ENCODE measurements around the gene NCLN.

GRCh38 chr19:3210347-3211017 is 24.8 kb downstream of the NCLN start:
- TF ChIP-seq TAF1 (IDR thresholded peaks at IDR 0.05; ENCODE audit: low read depth) (no peak), TCF12 (IDR thresholded peaks at IDR 0.05; ENCODE audit: low read depth) (no peak), EP300 (IDR thresholded peaks at IDR 0.05; ENCODE audit: borderline replicate concordance) (no peak), FOXM1 (IDR thresholded peaks at IDR 0.05; ENCODE audit: borderline replicate concordance, low read depth) (no peak), YY1 (IDR thresholded peaks at IDR 0.05; ENCODE audit: low read depth) (no peak), RAD21 (IDR thresholded peaks at IDR 0.05; ENCODE audit: low read depth) (peak; percentile 31; the same call in 1 of the 2 replicates), NFIC (IDR thresholded peaks at IDR 0.05) (no peak)
- TF ChIP-seq, protein P1, sequence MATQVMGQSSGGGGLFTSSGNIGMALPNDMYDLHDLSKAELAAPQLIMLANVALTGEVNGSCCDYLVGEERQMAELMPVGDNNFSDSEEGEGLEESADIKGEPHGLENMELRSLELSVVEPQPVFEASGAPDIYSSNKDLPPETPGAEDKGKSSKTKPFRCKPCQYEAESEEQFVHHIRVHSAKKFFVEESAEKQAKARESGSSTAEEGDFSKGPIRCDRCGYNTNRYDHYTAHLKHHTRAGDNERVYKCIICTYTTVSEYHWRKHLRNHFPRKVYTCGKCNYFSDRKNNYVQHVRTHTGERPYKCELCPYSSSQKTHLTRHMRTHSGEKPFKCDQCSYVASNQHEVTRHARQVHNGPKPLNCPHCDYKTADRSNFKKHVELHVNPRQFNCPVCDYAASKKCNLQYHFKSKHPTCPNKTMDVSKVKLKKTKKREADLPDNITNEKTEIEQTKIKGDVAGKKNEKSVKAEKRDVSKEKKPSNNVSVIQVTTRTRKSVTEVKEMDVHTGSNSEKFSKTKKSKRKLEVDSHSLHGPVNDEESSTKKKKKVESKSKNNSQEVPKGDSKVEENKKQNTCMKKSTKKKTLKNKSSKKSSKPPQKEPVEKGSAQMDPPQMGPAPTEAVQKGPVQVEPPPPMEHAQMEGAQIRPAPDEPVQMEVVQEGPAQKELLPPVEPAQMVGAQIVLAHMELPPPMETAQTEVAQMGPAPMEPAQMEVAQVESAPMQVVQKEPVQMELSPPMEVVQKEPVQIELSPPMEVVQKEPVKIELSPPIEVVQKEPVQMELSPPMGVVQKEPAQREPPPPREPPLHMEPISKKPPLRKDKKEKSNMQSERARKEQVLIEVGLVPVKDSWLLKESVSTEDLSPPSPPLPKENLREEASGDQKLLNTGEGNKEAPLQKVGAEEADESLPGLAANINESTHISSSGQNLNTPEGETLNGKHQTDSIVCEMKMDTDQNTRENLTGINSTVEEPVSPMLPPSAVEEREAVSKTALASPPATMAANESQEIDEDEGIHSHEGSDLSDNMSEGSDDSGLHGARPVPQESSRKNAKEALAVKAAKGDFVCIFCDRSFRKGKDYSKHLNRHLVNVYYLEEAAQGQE (IDR thresholded peaks at IDR 0.05; ENCODE audit: low read depth) = no peak
- TF ChIP-seq, protein P2, sequence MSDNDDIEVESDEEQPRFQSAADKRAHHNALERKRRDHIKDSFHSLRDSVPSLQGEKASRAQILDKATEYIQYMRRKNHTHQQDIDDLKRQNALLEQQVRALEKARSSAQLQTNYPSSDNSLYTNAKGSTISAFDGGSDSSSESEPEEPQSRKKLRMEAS (IDR thresholded peaks at IDR 0.05) = no peak

All from Ishikawa (cell line).